Astrocyte of the spinal cord (primary cell): Measurements from ENCODE around the gene LAMB4.

Experiments
- DNase-seq: peaks from one replicate; pipeline ENCODE4 v3.0.0; 2011; ENCODE audit warnings: low read depth, low spot score
- H3K4me3 ChIP-seq: 2 replicates; pipeline ENCODE4 v1.5.1; 2011; ENCODE audit warnings: low read depth, mild to moderate bottlenecking, low read length, moderate library complexity
- in situ Hi-C: cut with HindIII; loops from 2 replicates; pipeline ENCODE4 v1.10.0; 2017; ENCODE audit warnings: low sequenced_read_pairs
- TF ChIP-seq, protein P1 (sequence below): IDR thresholded peaks from 2 replicates; pipeline ENCODE4 v1.5.1; 2012; ENCODE audit warnings: low read depth, mild to moderate bottlenecking, low read length, inconsistent platforms

Gene LAMB4

DNA sequence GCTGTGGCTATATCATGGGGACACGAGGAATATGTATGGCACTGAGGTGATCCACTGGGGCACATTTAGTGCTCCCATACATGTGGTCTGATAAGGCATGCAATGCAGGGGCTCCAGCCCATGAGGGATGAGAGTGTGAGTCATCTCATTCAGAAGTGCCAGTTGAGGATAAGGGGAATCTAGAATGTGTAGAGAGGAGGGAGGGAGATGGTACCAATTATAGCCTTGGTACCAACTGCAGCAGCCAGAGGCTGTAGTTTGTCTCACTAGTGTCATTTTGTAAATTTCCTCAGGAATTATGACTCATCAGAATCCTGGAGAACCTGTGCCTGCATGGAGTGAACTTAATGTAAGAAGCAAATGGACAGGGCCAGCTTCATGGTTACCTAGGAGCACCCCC, 46.2 kb downstream of the LAMB4 start:
- DNase-seq, result no peak
- TF ChIP-seq, protein P1, sequence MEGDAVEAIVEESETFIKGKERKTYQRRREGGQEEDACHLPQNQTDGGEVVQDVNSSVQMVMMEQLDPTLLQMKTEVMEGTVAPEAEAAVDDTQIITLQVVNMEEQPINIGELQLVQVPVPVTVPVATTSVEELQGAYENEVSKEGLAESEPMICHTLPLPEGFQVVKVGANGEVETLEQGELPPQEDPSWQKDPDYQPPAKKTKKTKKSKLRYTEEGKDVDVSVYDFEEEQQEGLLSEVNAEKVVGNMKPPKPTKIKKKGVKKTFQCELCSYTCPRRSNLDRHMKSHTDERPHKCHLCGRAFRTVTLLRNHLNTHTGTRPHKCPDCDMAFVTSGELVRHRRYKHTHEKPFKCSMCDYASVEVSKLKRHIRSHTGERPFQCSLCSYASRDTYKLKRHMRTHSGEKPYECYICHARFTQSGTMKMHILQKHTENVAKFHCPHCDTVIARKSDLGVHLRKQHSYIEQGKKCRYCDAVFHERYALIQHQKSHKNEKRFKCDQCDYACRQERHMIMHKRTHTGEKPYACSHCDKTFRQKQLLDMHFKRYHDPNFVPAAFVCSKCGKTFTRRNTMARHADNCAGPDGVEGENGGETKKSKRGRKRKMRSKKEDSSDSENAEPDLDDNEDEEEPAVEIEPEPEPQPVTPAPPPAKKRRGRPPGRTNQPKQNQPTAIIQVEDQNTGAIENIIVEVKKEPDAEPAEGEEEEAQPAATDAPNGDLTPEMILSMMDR, result no peak

DNA sequence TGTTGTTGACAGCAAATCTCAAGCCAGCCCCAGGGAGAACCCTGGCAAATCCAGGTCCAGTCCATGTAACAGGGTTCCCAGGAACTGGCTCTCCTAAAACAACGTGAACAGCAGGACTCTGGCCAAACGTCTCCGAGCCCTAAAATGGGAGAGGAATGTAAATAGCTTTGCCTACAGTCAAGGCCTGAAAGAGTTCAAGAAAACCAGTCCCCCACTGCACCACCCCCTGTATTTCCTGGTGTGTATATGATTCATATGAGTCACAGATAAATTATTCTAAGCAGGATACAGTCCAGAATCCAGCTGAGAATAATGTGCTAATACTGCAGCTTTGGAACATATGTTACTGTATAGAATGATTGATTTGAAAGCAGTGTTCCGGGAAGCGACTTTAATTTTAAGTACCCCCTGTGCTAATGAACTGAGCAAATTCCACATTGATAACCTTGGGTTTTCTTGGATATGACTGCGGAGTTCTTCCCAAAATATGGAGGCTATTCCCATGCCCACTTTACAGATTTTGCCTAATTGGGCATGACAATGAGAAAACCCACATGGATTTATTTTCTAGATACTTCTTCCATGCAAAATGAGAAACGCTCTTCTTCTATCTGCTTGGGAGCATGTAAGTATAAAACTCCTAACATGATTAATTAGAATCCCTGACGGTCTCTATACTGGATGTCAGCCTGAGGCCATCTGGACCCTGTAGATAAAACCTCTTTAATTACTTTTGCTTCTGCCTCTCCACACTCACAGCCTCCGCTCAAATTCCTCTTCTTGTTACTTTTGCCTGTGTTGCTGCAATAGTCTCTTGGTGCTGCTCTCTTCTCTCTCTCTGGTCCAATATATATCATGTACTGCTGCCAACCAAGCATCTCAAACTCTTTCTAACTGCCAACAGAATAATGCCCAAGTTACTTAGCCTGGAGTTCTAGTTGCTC, 50.2 kb downstream of the LAMB4 start:
- no peak overlapping the region for H3K4me3 ChIP-seq
- TF ChIP-seq, protein P1, result no peak
- DNase-seq, result peak; percentile 92
- in situ Hi-C loops, result no loop called here

More for the DNA sequence above, 46.2 kb downstream of the LAMB4 start:
- in situ Hi-C loops, result no loop called here
- no peak overlapping the region for H3K4me3 ChIP-seq

DNA sequence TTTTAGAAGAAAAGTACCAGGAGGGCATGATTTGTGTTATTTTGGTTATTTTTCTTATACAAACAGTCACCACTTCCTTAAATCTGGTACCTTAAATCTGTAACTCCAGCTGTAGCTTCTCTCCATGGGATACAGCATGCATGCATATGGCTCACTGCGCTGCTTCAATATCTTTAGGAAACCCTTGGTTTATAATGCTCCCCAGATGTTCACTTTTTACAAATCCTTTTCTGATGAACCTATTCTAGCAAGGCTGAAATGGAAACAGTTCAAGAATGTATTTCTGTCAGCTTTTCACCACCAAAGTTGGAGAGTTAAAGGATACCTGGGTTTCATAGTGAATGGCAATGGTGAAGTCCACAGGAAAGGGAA, 50.9 kb downstream of the LAMB4 start:
- TF ChIP-seq, protein P1, result no peak
- no peak overlapping the region for H3K4me3 ChIP-seq
- in situ Hi-C loops, result no loop called here
- no peak for DNase-seq

DNA sequence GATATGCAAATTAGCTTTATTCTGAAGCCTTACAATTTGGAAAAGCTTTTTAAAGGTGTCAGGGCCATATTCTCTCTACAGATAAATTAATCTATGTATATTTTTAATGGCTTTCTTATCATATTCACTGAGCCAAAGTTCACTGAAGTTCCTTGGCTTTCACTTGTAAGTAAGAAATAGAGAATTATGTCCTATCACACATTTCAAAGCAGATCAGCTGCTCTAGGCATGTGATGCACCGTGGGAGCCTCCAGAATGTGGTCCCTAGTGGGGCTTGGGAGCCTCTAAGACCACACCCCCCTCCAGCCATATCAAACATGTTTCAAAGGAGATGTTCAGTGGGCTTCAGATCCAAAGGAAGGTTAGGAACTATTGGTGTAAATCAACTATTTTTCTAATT, 51.5 kb downstream of the LAMB4 start:
- TF ChIP-seq, protein P1, result no peak
- in situ Hi-C loops, result no loop called here
- DNase-seq, result no peak
- H3K4me3 ChIP-seq, result no peak overlapping the region

DNA sequence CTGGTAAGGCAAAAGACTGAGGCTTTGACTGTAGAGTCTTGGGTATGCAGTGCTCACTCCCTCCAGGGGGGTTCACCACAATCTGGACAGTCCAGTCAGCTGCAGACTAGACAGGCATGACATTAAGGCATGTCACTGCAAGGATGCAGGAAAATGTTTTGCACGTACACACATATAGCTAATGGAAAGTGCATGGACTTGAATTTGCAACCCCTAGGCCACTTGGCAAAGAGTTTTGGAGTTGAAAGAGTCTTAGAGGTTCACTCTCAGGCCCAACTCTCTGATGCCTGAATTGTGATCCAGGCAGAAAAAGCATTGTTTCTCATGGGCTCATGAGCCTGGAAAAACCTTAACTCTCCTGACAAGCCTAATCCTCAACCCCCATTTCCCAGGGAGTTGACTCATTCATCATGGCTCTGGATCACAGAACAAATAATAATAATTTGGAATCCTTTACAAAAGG, 51.9 kb downstream of the LAMB4 start:
- in situ Hi-C loops, result no loop called here
- no peak for DNase-seq
- no peak overlapping the region for H3K4me3 ChIP-seq
- TF ChIP-seq, protein P1, result no peak

DNA sequence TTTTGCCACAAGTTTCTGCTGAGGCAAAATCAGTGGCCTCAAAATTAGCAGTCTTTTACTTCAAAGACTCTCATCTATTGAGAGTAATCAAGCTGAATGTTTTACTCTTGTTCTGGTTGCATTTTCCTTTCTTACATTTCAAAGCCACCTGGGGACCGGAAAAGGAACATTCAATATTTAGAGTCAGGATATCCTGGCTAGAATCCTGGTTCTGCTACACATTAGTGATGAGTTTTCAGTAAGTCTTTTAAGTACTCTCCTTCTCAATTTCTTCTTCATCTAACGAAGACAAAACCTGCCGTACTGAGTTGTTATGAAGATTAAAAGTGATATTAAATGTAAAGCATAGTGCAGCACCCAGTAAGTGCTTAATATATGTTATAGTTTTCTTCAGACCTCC, 52.5 kb downstream of the LAMB4 start:
- in situ Hi-C loops, result no loop called here
- TF ChIP-seq, protein P1, result no peak
- no peak overlapping the region for H3K4me3 ChIP-seq
- DNase-seq, result no peak
